DMS 273 (cell line): ENCODE results near the gene ARL15.

Experiments used
- DNase-seq: peaks from one replicate; lab custom pipeline; 2025; ENCODE audit not compliant: unreplicated experiment; lab: John Stamatoyannopoulos, UW

The ARL15 gene

DNA sequence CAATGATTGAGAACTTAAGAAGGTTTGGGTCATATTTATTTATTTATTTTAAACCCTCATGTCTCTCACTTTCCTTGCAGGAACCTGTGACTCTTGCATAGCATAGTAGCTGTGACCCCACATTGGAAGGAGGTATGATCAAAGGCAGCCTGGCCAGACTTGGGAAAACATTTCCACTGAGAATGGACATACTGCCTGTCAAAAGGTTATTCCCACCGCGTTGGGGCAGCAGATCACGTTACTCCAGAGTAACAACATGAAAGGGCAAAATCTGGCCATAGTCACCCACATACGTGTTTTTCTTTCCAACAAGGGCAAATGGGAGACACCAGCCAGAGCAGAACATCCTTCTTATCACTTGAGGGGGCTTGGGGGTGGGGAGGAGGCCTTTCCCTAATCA, 95.7 kb downstream of the ARL15 start:
- DNase-seq = no peak

DNA sequence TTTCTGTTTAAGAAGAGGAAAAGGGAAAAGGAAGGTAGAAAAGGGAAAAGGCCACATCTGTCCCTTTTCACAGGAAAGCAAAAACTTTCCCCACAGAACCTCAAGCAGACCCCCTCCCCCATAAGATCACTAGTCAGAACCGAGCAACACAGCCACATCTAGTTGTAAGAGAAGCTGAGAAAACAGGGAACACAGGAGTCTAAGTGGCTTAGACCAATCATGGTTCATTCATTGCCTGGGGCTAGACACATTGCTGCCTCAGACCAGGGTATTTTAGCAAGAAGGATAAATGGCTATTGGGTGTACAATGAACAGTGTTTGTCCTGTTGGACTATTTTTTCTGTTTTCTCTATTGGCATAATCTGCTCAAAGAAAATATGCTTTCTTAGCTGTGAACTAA, 98.0 kb downstream of the ARL15 start:
- no peak for DNase-seq

DNA sequence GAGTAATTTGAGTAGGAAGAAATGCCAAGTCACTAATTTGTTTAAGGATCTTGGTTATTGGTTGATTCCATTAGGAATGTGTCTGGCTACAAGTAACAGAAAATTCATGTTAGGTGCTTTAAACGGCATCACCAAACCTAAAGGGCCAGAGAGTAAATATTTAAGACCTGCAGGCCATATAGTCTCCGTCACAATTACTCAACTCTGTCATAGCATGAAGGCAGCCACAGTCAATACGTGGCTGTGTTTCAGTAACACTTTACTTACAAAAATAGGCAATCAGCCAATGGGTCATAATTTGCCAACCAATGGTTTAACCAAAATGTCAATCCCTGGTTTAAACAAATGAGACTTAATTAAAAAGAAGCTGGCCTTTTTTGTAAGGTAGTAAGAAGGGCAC, 98.5 kb downstream of the ARL15 start:
- no peak for DNase-seq

DNA sequence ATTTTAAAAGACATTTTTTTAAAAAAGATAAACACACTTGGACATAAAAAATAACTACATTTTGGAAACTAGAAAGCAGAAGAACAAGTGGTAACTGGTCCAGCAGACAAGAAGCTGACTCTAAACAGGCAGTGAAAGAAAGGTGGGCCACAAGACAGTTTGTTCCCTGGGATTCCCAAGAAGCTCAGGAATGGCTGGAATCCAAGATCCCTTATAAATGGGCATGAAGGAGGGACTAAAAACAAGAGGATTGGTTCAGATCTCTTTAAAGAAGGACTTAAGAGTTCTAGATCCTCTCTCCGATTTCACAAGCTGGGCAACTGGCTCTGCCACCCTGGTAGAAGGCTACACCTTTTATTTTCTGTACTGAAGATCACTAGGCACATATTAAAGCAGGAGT, 102.8 kb downstream of the ARL15 start:
- DNase-seq = no peak

DNA sequence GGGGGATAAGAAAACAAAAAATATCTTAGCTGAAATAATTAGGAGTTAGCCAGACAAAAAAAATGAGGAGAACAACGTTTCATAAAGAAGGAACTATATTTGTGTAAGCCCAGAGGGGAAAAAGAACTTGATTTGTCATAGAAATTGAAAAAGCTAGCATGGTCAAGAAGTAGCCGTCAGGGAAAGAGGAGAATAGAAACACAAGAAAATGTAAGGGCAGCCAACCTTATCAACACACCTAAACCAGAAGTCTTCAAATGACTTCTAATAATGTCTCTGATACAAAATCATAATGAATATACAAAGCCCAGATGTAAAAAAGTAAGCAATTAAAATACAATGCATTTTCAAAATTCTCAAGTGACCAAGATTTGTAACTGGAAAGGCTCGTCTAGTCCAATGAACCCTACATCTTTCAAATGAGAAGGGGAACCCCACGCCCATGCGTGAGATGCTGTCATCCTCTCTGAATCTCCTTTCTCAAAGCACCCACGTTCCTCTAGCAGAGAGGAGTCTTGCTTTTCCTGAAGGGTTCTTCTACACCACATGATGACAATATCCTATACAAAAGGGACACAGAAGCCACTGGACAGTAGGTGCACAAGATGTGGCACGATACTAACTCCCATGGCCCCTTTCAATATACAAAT, 103.7 kb downstream of the ARL15 start:
- DNase-seq = no peak

DNA sequence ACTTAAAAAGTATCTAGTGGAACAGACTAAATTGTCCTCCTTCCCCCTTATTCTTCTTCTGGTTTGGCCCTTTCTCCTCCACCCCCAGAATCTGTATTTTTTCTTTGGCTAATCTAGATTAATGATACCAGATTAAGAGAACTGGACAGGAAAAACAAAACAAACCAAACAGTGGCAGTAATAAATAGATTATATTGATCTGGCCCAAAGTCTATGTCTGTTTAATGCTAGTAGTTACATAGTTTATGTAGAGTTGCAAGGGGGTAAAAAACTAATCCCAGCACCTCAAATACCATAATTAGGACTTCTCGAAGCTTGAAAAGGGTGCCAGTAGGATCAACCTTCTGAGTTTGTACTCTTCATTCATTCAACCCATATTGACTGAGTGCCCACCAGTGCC, 104.5 kb downstream of the ARL15 start:
- DNase-seq = no peak

DNA sequence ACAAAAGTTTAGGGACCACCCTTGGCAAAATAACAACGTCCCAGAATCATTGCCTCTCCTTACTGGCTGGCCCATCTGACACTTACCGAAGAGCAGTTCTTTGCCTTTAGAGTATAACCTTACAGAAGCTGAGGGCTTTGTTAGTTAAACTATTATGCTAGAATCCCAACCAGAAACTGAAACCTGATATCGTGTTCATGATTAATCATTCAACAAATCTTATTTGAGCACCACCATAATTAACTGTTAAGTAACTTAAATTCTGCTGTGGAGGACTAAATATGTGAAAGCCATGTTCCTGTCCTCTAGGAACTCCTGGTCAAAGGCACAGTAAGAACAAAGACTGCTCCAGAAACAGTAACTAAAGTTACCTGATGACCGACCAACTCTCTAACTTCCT, 104.9 kb downstream of the ARL15 start:
- DNase-seq = peak; percentile 6

DNA sequence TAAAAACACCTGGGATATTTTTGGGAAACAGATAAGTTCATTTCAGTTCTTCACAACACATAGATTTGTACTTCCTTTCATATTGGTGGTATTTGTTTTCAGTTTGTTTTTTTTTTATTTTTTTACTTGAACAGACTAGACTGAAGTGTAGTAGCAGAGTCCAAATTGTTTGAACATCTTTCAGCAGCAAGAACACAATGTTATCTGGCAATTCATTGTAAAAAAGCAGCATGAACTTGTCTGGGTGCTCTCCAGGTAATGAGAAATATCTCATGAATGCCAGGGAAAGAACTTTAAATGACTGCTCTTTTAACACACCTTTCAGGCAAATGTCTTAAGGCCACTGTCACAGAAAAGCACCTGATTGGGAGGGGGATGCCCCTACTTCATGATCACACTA, 113.4 kb downstream of the ARL15 start:
- DNase-seq = no peak

DNA sequence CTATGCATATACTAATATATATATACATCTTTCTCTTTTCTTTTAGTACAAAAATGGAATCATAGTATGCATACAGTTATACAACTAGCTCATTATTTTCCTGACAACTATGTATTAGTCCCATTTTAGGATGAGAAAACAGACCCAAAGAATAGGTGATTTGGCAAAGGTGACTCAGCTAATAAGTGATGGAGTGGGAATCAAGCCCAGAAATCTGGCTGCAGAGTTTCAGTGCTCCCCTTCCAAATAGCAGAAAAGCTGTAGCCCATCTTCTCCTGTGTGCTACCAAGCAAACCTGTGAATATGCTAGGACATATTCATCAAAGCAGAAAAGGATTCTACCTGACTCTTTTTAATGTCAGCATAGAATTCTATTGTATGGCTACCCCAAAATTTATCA, 114.7 kb downstream of the ARL15 start:
- DNase-seq = no peak

DNA sequence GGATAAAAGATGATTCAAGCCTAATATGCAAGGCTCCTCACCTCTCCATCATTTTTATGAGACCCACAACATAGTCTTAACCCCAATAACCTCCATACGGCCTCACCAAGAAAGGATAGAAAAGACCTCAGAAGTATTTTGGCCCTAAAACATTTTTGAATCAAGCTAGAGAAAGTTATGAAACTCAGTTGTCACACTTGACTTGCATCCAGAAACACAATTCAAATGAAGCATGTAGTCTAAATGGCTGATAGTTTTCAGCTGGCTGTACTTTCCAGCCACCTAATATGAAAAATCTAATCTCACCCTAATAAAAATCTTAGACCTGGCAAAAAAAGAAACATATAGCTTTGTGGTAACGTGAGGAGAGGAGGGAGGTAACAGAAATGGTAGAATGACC, 116.1 kb downstream of the ARL15 start:
- no peak for DNase-seq

DNA sequence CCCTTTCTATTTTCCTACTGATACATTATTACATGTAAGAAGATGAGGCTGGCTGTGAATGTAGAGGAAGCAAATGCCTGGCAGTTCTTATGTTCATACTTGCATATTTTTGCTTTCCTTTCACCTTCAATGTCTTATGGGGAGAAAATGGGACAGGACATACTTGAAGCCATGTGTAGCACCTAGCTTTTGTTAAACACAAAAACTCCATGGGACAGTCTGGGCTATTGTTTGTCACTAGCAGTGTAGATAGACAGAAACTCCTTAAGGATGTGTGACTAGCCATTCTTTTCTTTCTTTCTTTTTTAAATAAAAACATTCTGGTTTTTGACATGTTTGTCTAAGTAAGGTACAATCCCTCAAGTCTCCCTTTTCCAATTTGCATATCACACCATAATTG, 122.7 kb downstream of the ARL15 start:
- no peak for DNase-seq

DNA sequence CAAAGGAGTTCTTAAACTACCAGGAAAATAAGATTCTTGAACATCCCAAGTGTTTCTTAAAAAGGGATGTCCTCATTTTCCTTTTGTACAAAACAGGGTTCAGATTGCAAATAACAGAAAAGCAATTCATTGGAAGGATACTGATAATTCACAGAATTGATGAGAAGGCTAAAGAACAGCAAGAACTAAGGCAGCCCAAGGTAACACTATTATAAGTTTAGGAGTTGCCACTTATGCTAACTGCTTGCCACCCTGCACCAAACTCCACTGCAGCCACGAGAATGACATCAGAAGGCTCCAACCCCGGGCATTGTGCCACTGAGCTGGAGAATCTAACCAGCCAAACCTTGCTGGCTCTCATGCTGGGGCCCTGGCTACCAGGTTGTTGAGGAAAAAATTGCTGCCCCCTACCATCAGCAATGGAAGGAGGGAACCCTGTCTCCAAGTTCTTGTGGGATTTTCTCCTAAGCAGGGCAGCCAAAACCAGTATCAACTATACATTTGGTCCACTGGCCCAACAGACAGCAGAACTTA, 123.4 kb downstream of the ARL15 start:
- DNase-seq = peak; percentile 57

DNA sequence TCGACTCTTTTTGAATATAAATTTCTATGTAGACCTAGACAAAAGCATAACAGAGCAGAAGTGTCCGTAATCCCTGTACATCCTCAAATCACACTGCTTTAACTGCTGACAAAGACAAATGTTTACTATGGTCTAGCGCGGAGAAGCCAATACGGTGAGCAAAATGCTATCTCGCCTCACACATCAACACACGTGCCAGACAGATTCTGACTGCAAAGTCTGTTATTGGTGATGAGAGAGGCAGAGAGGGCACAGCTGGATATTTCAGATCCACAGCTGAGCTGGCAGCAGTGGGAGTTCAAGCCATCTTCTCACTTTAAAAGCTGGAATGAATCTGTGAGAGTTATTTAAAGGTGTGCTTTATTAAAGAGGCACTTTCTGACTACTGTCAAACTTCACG, 124.3 kb downstream of the ARL15 start:
- no peak for DNase-seq

DNA sequence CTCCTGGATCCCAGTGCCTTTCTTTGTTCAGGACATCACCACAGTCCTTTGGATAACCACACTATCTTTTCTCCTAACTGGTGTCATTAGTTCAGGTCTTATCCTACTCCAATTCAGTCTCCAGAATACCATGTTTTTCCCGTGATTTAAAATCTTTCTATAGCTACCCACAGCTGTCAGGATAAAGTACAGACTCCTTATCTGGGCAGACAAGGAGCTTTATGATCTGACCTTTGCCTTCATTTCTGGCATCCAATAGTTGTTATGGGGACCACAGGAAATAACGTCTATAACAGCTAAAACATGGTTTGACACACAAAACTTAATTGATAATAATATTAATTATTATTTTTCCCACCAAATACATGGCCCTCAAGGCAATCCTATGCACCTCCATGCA, 125.6 kb downstream of the ARL15 start:
- no peak for DNase-seq

DNA sequence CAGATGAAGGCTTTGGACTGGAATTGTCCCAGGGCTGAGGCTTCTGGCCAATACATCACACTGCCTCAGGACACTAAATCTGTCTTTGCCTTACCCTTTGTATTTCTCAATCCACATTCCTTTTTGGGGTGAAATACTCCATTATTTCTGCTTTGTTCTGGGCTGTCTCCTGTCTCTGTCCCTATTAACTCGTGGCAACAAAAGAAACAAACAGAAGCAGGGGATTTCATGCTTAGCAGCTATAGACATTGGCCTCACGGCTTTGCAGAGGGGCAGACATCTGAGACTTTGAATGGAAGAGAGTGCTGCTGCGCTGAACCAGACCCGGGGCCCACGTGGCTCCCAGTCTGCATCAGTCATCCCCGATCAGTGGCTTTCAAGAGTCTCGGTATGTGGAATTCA, 129.7 kb downstream of the ARL15 start:
- DNase-seq = no peak

DNA sequence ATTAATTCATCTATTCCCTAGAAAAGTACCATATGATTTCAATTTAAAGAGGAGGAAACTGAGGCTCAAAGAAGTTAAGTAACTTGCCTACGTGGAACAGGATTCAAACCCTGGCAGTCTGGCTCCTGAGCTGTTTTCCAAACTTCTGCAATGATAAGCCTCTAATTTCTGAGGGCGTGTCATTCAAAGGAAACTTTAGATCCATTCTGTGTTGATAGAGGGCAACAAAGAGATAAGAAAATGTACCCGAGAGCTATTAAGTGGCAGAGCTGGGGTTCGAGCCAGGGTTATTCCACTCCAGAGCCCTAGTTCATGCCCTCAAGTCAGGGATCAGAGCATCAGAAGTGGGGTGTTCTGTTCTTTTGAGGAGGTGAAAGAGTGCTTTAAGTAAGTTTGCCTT, 131.4 kb downstream of the ARL15 start:
- no peak for DNase-seq

DNA sequence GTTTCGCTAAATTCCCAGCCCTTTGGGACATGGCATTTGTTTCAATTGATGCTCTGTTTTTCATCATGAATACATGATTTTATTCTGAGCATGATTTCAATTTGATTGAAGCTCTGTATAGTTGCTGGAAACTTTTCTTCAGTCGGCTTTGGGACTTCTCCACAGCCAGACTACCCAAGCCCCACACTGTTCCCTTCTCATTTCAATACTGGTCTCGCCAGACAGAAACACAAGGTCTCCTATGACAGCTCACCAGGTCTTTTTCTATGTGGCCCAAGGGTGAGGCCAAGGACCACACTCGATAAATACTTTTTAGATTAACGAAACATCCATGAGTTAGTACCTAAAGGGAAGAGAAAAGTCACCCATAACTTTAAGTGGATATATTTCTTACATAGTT, 132.2 kb downstream of the ARL15 start:
- no peak for DNase-seq

DNA sequence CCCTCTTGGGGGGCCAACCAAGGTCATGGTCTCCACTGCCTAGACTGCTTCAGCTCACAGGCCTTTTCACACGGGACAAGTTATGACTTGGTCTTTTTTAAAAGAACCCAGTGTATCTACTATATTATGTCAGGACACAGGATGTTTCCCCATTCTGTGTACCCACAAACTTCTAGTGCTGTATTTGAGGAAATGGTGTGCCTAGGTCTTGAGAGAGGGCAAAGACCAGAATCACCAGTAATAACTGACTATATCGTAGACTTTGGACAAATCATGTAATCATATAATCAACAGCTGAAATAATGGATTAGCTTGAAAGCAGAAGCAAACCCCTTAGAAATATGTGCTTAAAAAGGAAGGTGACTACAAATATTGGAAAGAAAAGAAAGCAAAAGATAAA, 133.3 kb downstream of the ARL15 start:
- DNase-seq = no peak

DNA sequence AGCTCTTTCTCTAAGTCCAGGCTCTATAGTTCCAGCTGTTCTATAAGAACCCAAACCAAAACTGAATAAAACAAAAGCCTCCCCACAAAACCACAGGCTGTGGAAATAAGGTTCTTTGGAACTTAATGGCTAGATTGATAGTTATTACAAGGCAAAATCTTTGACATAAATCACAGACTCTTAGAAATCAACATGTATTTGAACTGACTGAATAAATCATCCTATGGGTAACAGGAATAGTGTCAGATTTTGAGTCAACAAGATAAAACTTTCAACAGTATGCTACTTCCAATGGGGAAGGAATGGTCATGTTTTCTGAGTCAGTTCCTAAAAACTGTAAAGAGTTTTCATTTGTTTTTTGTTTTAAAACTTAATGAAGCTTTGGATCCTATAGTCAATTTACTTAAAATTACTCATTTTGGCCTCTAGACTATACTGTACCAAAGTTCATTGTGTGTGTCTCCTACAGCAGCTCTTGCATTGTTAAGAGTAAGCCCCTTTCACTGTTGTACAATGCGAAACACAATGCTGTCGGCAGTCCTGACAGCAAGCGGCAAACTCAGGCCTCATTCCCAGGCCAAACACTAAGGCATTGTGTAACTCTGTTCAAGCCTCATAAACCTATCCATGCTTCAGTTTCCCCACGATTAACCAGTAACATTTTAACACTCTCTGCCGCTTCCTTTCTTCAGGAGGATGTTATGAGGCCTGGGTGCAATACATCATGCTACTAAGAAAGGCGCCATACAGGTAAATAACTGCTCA, 134.1 kb downstream of the ARL15 start:
- DNase-seq = no peak

DNA sequence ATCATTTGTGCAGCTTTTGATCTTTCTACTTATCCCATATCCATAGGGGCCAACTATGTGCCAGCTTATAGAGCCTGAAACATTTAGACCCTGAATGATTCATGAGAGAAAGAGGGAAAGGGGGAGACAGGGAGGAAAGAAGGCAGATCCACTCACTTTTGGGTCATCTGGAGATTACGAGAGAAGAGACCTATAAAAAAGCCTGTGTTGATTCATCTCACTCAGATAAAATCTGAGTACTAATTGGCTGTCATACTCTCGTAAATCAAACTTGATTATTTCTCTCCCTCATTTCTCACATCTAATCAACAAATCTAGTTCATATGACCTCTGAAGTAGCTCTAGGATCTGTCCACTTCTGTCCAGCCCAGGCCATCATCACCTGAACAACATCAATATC, 137.1 kb downstream of the ARL15 start:
- no peak for DNase-seq

DNA sequence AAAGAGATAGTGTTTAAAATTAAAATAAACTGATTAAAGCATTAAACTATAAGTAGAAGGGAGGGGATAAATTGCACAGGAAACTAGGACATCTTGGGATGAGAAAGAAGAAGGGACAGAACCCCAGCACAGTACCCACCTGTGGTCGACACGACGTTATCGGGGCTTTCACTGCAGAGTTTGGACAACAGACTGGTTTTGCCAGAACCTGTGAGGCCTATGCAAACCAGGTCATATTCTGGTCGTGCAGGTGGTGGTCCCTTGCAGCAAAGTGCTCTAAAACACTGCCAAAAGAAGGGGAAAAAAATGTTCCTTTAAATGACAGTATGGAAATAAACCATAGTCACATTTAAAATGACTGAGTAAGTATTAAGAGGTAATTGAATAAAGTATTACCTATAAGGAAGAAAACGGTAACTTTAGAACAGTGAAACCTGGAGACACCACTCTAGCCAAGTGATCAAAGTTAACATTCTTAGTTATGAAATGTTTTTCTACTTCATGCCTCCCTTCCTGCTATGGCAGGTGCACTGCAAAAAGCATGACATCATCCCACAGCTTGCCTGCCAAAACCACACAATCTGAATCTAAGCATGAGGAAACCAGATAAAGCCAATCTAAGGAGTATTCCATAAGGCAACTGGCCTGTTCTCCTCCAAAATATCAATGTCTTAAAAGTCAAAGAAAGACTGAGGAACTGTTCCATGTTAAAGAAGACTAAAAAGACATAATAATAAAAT, 138.6 kb downstream of the ARL15 start:
- DNase-seq = peak; percentile 46

DNA sequence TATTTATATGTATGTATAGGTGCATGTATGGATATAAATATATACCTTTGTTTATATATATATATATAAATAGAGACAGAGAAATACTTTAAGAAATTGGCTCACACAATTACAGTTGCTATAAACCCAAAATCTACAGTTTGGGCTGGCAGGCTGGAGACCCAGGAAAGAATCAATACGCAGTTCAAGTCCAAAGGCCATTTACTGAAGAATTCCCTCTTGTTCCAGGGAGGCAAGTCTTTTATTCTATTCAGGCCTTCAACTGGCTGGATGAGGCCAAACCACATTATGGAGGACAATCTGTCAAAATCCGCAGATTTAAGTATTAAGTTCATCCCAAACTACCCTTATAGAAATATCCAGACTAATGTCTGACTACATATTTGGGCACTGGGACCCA, 144.7 kb downstream of the ARL15 start:
- DNase-seq = no peak
